HepG2 (cell line): ENCODE data around the gene ZFYVE28. TPM values are rescaled to one million over a fixed set of nuclear protein-coding genes. Genes with fewer than 3 reads are reported as not detected.

Experiments used
- EED ChIP-seq: sonication (generic); formaldehyde crosslinking; IDR thresholded peaks from 2 replicates; pipeline ENCODE4 v1.5.0; 2020; ENCODE audit warnings: mild to moderate bottlenecking, missing genetic modification reagents
- HOXA5 ChIP-seq: sonication (generic); formaldehyde crosslinking; IDR thresholded peaks from 2 replicates; pipeline ENCODE4 v1.4.0; 2020; ENCODE audit warnings: missing genetic modification reagents
- ISX ChIP-seq: sonication (generic); formaldehyde crosslinking; conservative IDR thresholded peaks from 2 replicates; pipeline ENCODE4 v1.5.0; 2020; ENCODE audit warnings: missing genetic modification reagents
- SMARCE1 ChIP-seq: fragments of 450-650 bp; IDR thresholded peaks from 2 replicates; pipeline ENCODE4 v1.6.1; 2017; ENCODE audit warnings: borderline replicate concordance
- SMYD3 ChIP-seq: sonication (generic); formaldehyde crosslinking; IDR thresholded peaks from 2 replicates; pipeline ENCODE4 v1.8.1; 2023; ENCODE audit warnings: mild to moderate bottlenecking, missing genetic modification reagents
- TIGD3 ChIP-seq: sonication (generic); formaldehyde crosslinking; IDR thresholded peaks from 2 replicates; pipeline ENCODE4 v1.5.1; 2020; ENCODE audit warnings: mild to moderate bottlenecking, missing genetic modification reagents, borderline replicate concordance
- ZHX1 ChIP-seq: sonication (generic); formaldehyde crosslinking; IDR thresholded peaks from 2 replicates; pipeline ENCODE4 v1.8.1; 2022; ENCODE audit warnings: low read depth, mild to moderate bottlenecking, missing genetic modification reagents
- ZNF253 ChIP-seq: sonication (generic); formaldehyde crosslinking; IDR thresholded peaks from 2 replicates; pipeline ENCODE4 v1.8.0; 2022; ENCODE audit warnings: mild to moderate bottlenecking, missing genetic modification reagents, borderline replicate concordance
- ZNF335 ChIP-seq: sonication (generic); formaldehyde crosslinking; IDR thresholded peaks from 2 replicates; pipeline ENCODE4 v1.4.0; 2020; ENCODE audit warnings: missing genetic modification reagents
- ZNF451 ChIP-seq: sonication (generic); formaldehyde crosslinking; IDR thresholded peaks from 2 replicates; pipeline ENCODE4 v1.5.0; 2020; ENCODE audit warnings: mild to moderate bottlenecking, missing genetic modification reagents
- ZNF609 ChIP-seq: sonication (generic); formaldehyde crosslinking; IDR thresholded peaks from 2 replicates; pipeline ENCODE4 v1.4.0; 2020; ENCODE audit warnings: mild to moderate bottlenecking, missing genetic modification reagents, borderline replicate concordance
- ZNF720 ChIP-seq: sonication (generic); formaldehyde crosslinking; IDR thresholded peaks from 2 replicates; pipeline ENCODE4 v1.4.0; 2020; ENCODE audit warnings: missing genetic modification reagents
- polyA plus RNA-seq, 8 experiments: library from polyadenylated mRNA; depleted of rRNA in 3 of 8; stranded (reverse) in 7 of 8; unstranded in 1 of 8; fragments of >200 nt; fragmentation: Illumina TruSeq in 4 of 8; extraction: Trizol in 4 of 8; gene quantifications; 2 replicates each; pipeline versions ENCODE4 v1.2.1 to v1.2.3, GENCODE V29; 2011 to 2016; ENCODE audit warnings: low read depth in 4 of 8, missing spikeins in 1 of 8, mixed read lengths in 1 of 8; ENCODE audit not compliant: insufficient read depth in 1 of 8
- total RNA-seq, 5 experiments: library from RNA; depleted of rRNA; stranded (reverse); fragments of >200 nt; fragmentation: Illumina TruSeq; extraction: Trizol; gene quantifications; 2 replicates each; pipeline ENCODE4 v1.2.3, GENCODE V29; 2016; ENCODE audit warnings: low read depth in 1 of 5
- TF ChIP-seq, protein P1 (sequence below): sonication (generic); formaldehyde crosslinking; IDR thresholded peaks from 2 replicates; pipeline ENCODE4 v1.4.0; 2020; ENCODE audit warnings: mild to moderate bottlenecking, missing genetic modification reagents

The ZFYVE28 gene
- total and polyA plus RNA-seq, 2 of the 13 experiments (the other 11 are each of a cell fraction or from before 2014, with no cell fraction given): 0.12 to 0.22 TPM

GRCh38 chr4:2241410-2242353 is 176.8 kb downstream of the ZFYVE28 start, which contains the start of the genes HAUS3 and POLN (continued):
- TF ChIP-seq, protein P1, sequence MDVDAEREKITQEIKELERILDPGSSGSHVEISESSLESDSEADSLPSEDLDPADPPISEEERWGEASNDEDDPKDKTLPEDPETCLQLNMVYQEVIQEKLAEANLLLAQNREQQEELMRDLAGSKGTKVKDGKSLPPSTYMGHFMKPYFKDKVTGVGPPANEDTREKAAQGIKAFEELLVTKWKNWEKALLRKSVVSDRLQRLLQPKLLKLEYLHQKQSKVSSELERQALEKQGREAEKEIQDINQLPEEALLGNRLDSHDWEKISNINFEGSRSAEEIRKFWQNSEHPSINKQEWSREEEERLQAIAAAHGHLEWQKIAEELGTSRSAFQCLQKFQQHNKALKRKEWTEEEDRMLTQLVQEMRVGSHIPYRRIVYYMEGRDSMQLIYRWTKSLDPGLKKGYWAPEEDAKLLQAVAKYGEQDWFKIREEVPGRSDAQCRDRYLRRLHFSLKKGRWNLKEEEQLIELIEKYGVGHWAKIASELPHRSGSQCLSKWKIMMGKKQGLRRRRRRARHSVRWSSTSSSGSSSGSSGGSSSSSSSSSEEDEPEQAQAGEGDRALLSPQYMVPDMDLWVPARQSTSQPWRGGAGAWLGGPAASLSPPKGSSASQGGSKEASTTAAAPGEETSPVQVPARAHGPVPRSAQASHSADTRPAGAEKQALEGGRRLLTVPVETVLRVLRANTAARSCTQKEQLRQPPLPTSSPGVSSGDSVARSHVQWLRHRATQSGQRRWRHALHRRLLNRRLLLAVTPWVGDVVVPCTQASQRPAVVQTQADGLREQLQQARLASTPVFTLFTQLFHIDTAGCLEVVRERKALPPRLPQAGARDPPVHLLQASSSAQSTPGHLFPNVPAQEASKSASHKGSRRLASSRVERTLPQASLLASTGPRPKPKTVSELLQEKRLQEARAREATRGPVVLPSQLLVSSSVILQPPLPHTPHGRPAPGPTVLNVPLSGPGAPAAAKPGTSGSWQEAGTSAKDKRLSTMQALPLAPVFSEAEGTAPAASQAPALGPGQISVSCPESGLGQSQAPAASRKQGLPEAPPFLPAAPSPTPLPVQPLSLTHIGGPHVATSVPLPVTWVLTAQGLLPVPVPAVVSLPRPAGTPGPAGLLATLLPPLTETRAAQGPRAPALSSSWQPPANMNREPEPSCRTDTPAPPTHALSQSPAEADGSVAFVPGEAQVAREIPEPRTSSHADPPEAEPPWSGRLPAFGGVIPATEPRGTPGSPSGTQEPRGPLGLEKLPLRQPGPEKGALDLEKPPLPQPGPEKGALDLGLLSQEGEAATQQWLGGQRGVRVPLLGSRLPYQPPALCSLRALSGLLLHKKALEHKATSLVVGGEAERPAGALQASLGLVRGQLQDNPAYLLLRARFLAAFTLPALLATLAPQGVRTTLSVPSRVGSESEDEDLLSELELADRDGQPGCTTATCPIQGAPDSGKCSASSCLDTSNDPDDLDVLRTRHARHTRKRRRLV (CRISPR knock-in tag): no peak
- TF ChIP-seq ZNF720 (CRISPR knock-in tag) (no peak), HOXA5 (CRISPR knock-in tag) (no peak), ZNF253 (no peak), EED (CRISPR knock-in tag) (peak; percentile 74; the same call in 1 of the 2 replicates), TIGD3 (CRISPR knock-in tag) (peak; percentile 73; the same call in 1 of the 2 replicates), ISX (CRISPR knock-in tag) (no peak), ZHX1 (CRISPR knock-in tag) (no peak), SMYD3 (CRISPR knock-in tag) (no peak), ZNF335 (CRISPR knock-in tag) (peak; percentile 52; the same call in 1 of the 2 replicates), SMARCE1 (no peak), ZNF451 (CRISPR knock-in tag) (no peak), ZNF609 (peak; percentile 42; the same call in 1 of the 2 replicates)
